ENCODE measurements around the gene IFNA1. TPM values are rescaled to one million over a fixed set of nuclear protein-coding genes. Genes with fewer than 3 reads are reported as not detected.

The IFNA1 gene
- total and polyA plus RNA-seq, 5 donors, result not detected

- no peak for DNase-seq
- H3K27ac ChIP-seq (ENCODE audit: low read length), result no peak overlapping the region
- no peaks in the 10 kb centered on the region for H3K4me1 ChIP-seq (ENCODE audit: control insufficient read depth, insufficient read depth, low read length)
- intact Hi-C loops (cut with DNase I), result no loop called here
- ATAC-seq, result no peak
- no peak overlapping the region for H3K4me3 ChIP-seq (ENCODE audit: low read length)
- H3K9me3 ChIP-seq (ENCODE audit: control insufficient read depth, low read length), result no peaks in the 10 kb centered on the region
- 38% methylated on average over 1 of the region's 1 CpG for WGBS
- H3K27me3 ChIP-seq (ENCODE audit: control insufficient read depth, insufficient read depth), result no peaks in the 10 kb centered on the region
Observed at GRCh38 chr9:21481470-21482056, 41.3 kb downstream of the IFNA1 start.

- no peaks in the 10 kb centered on the region for H3K4me1 ChIP-seq (ENCODE audit: control insufficient read depth, insufficient read depth, low read length)
- no peaks in the 10 kb centered on the region for H3K27me3 ChIP-seq (ENCODE audit: control insufficient read depth, insufficient read depth)
- no peak within 1 kb of the TSS for H3K27ac ChIP-seq (ENCODE audit: low read length)
- 86% methylated on average over 2 of the region's 2 CpGs for WGBS
- ATAC-seq, result no peak
- H3K4me3 ChIP-seq (ENCODE audit: low read length), result no peak within 1 kb of the TSS
- intact Hi-C loops (cut with DNase I), result no loop called here
- no peaks in the 10 kb centered on the region for H3K9me3 ChIP-seq (ENCODE audit: control insufficient read depth, low read length)
- no peak for DNase-seq
Observed at GRCh38 chr9:21482213-21482612, 42.0 kb downstream of the IFNA1 start, which contains the start of gene IFNE. Gene IFNE, minus strand, starts transcription at chr9:21482313. Its CDS starts 619 bp downstream, at chr9:21481694.

Other genes with a start within 250 kb of the IFNA1 start
- gene IFNA7, start 238.2 kb upstream of the IFNA1 start, total RNA-seq, result not detected
- not detected for gene IFNA7, start 238.2 kb upstream of the IFNA1 start, polyA plus RNA-seq
- gene IFNA10, start 233.3 kb upstream of the IFNA1 start, total RNA-seq, result not detected
- gene IFNA10, start 233.3 kb upstream of the IFNA1 start, polyA plus RNA-seq, result not detected
- not detected for gene IFNA16, start 223.1 kb upstream of the IFNA1 start, total RNA-seq
- not detected for gene IFNA16, start 223.1 kb upstream of the IFNA1 start, polyA plus RNA-seq
- gene IFNA17, start 212.2 kb upstream of the IFNA1 start, total RNA-seq, result not detected
- not detected for gene IFNA17, start 212.2 kb upstream of the IFNA1 start, polyA plus RNA-seq
- gene IFNA14, start 200.4 kb upstream of the IFNA1 start, total RNA-seq, result not detected
- not detected for gene IFNA14, start 200.4 kb upstream of the IFNA1 start, polyA plus RNA-seq
- gene IFNA5, start 135.1 kb upstream of the IFNA1 start, total RNA-seq, result not detected
- not detected for gene IFNA5, start 135.1 kb upstream of the IFNA1 start, polyA plus RNA-seq
- 10 to 100 TPM; 13.0 to 14.6 (median 13.3) TPM for gene KLHL9, start 105.0 kb upstream of the IFNA1 start, total RNA-seq
- 6.1 TPM for gene KLHL9, start 105.0 kb upstream of the IFNA1 start, polyA plus RNA-seq
- gene IFNA6, start 89.6 kb upstream of the IFNA1 start, total RNA-seq, result not detected
- not detected for gene IFNA6, start 89.6 kb upstream of the IFNA1 start, polyA plus RNA-seq
- not detected for gene IFNA13, start 72.4 kb upstream of the IFNA1 start, total RNA-seq
- gene IFNA13, start 72.4 kb upstream of the IFNA1 start, polyA plus RNA-seq, result not detected
- not detected for gene IFNA2, start 55.0 kb upstream of the IFNA1 start, total RNA-seq
- gene IFNA2, start 55.0 kb upstream of the IFNA1 start, polyA plus RNA-seq, result not detected
- gene IFNA8, start 31.3 kb upstream of the IFNA1 start, total RNA-seq, result not detected
- not detected for gene IFNA8, start 31.3 kb upstream of the IFNA1 start, polyA plus RNA-seq
- not detected for gene IFNE, start 41.9 kb downstream of the IFNA1 start, total RNA-seq
- not detected for gene IFNE, start 41.9 kb downstream of the IFNA1 start, polyA plus RNA-seq